Measurements from ENCODE around the gene ZBTB49. TPM values are rescaled to one million over a fixed set of nuclear protein-coding genes. Genes with fewer than 3 reads are reported as not detected.
"Not testable (repeated sequence)": the region's sequence is repeated elsewhere in the genome, so short reads cannot be mapped to it uniquely, and the experiment has no call there.

Gene ZBTB49
- total RNA-seq, 5 donors from 2014 or later (not counting 1 experiment from before 2014, with no cell fraction given), result 7.9 to 17.1 (median 11.4) TPM

- ATAC-seq (replicated peaks in 1 of 4) (no peak), DNase-seq (no peak)
- H3K9me3 Mint-ChIP-seq, result no peaks in the 10 kb centered on the region
- Histone ChIP-seq H3K27ac (ENCODE audit: low read length) (no peak overlapping the region), H3K9me3 (no peaks in the 10 kb centered on the region), H3K4me3 (ENCODE audit: control insufficient read depth in 1 of 2, extremely low read depth in 1 of 2, low read length in 1 of 2) (no peak overlapping the region), H3K36me3 (ENCODE audit: control insufficient read depth in 2 of 2, extremely low read depth in 1 of 2, insufficient read depth in 1 of 2, low read length in 1 of 2) (no peaks in the 10 kb centered on the region), H3K4me1 (ENCODE audit: control insufficient read depth in 1 of 2, extremely low read depth in 1 of 2, insufficient read depth in 2 of 2, low read length in 2 of 2) (peaks cover 0 to 4% of the 10 kb centered on the region in 2 experiments), H3K27me3 (replicated peaks in 1 of 2; ENCODE audit: control insufficient read depth in 2 of 2, extremely low read depth in 1 of 2, insufficient read depth in 2 of 2, low read length in 1 of 2) (no peaks in the 10 kb centered on the region)
- no peaks in the 10 kb centered on the region for H3K36me3 Mint-ChIP-seq
- H3K4me3 Mint-ChIP-seq, result no peak overlapping the region
- 96% methylated on average over 7 of the region's 9 CpGs for WGBS (ENCODE audit: insufficient coverage)
- ChIA-PET CTCF (no interaction called here), POLR2A (interaction anchor here in 1 of 2 donors (0.6 kb wide), 1 partner anchor 11 kb away, joined by 8 read pairs; no protein-coding TSS in a partner anchor)
- H3K4me1 Mint-ChIP-seq, result peaks cover 1 to 17% (median 8%) of the 10 kb centered on the region in 3 donors
- H3K27ac Mint-ChIP-seq, result no peak overlapping the region
- H3K27me3 Mint-ChIP-seq, result no peaks in the 10 kb centered on the region
These were observed 52.0 kb downstream of the ZBTB49 start for GRCh38 chr4:4341861-4342650.

GRCh38 chr4:4343038-4343437, 53.0 kb downstream of the ZBTB49 start:
- Histone ChIP-seq H3K4me1 (ENCODE audit: control insufficient read depth in 1 of 2, extremely low read depth in 1 of 2, insufficient read depth in 2 of 2, low read length in 2 of 2) (peaks cover 2 to 11% of the 10 kb centered on the region in 2 experiments), H3K36me3 (ENCODE audit: control insufficient read depth in 2 of 2, extremely low read depth in 1 of 2, insufficient read depth in 1 of 2, low read length in 1 of 2) (no peaks in the 10 kb centered on the region), H3K9me3 (no peaks in the 10 kb centered on the region), H3K27ac (ENCODE audit: low read length) (no peak overlapping the region), H3K4me3 (ENCODE audit: control insufficient read depth in 1 of 2, extremely low read depth in 1 of 2, low read length in 1 of 2) (no peak overlapping the region), H3K27me3 (replicated peaks in 1 of 2; ENCODE audit: control insufficient read depth in 2 of 2, extremely low read depth in 1 of 2, insufficient read depth in 2 of 2, low read length in 1 of 2) (no peaks in the 10 kb centered on the region)
- CTCF ChIA-PET, result no interaction called here
- no peaks in the 10 kb centered on the region for H3K27me3 Mint-ChIP-seq
- no peaks in the 10 kb centered on the region for H3K9me3 Mint-ChIP-seq
- WGBS (ENCODE audit: insufficient coverage), result 71% methylated on average over 2 of the region's 5 CpGs
- peaks cover 11 to 25% (median 18%) of the 10 kb centered on the region in 3 donors for H3K4me1 Mint-ChIP-seq
- H3K4me3 Mint-ChIP-seq, result no peak overlapping the region
- no peak for ATAC-seq (replicated peaks in 1 of 4)
- no peaks in the 10 kb centered on the region for H3K36me3 Mint-ChIP-seq
- DNase-seq, result no peak
- POLR2A ChIA-PET, result no interaction called here
- H3K27ac Mint-ChIP-seq, result no peak overlapping the region

GRCh38 chr4:4344915-4345527, 55.0 kb downstream of the ZBTB49 start:
- Mint-ChIP-seq H3K9me3 (peaks cover 0 to 4% (median 0%) of the 10 kb centered on the region in 3 donors), H3K4me1 (peaks cover 25 to 39% (median 32%) of the 10 kb centered on the region in 3 donors), H3K27me3 (no peaks in the 10 kb centered on the region), H3K4me3 (peak overlapping the region in 1 of 3 donors; percentile 23), H3K27ac (no peak overlapping the region), H3K36me3 (no peaks in the 10 kb centered on the region)
- ATAC-seq (replicated peaks in 1 of 4) (no peak), DNase-seq (no peak)
- CTCF ChIA-PET, result no interaction called here
- no peak overlapping the region for H3K4me3 ChIP-seq (ENCODE audit: control insufficient read depth in 1 of 2, extremely low read depth in 1 of 2, low read length in 1 of 2)
- WGBS (ENCODE audit: insufficient coverage), result 85% methylated on average over 12 of the region's 14 CpGs
- H3K27ac ChIP-seq (ENCODE audit: low read length), result no peak overlapping the region
- no peaks in the 10 kb centered on the region for H3K9me3 ChIP-seq
- peaks cover 2 to 23% of the 10 kb centered on the region in 2 experiments for H3K4me1 ChIP-seq (ENCODE audit: control insufficient read depth in 1 of 2, extremely low read depth in 1 of 2, insufficient read depth in 2 of 2, low read length in 2 of 2)
- POLR2A ChIA-PET, result no interaction called here
- H3K36me3 ChIP-seq (ENCODE audit: control insufficient read depth in 2 of 2, extremely low read depth in 1 of 2, insufficient read depth in 1 of 2, low read length in 1 of 2), result no peaks in the 10 kb centered on the region
- no peaks in the 10 kb centered on the region for H3K27me3 ChIP-seq (replicated peaks in 1 of 2; ENCODE audit: control insufficient read depth in 2 of 2, extremely low read depth in 1 of 2, insufficient read depth in 2 of 2, low read length in 1 of 2)

- ChIA-PET CTCF (no interaction called here), POLR2A (interaction anchor here in 1 of 2 donors (0.6 kb wide), 1 partner anchor 97 kb away, joined by 3 read pairs; no protein-coding TSS in a partner anchor)
- WGBS (ENCODE audit: insufficient coverage), result no CpG with 5 or more reads among the region's 1 CpG
- Histone ChIP-seq H3K4me1 (ENCODE audit: control insufficient read depth in 1 of 2, extremely low read depth in 1 of 2, insufficient read depth in 2 of 2, low read length in 2 of 2) (peaks cover 2 to 23% of the 10 kb centered on the region in 2 experiments), H3K4me3 (ENCODE audit: control insufficient read depth in 1 of 2, extremely low read depth in 1 of 2, low read length in 1 of 2) (no peak overlapping the region), H3K36me3 (ENCODE audit: control insufficient read depth in 2 of 2, extremely low read depth in 1 of 2, insufficient read depth in 1 of 2, low read length in 1 of 2) (no peaks in the 10 kb centered on the region), H3K27me3 (replicated peaks in 1 of 2; ENCODE audit: control insufficient read depth in 2 of 2, extremely low read depth in 1 of 2, insufficient read depth in 2 of 2, low read length in 1 of 2) (no peaks in the 10 kb centered on the region), H3K9me3 (no peaks in the 10 kb centered on the region), H3K27ac (ENCODE audit: low read length) (no peak overlapping the region)
- peak overlapping the region in 1 of 3 donors; percentile 70 for H3K4me3 Mint-ChIP-seq
- DNase-seq (no peak), ATAC-seq (replicated peaks in 1 of 4) (no peak)
- peaks cover 0 to 4% (median 0%) of the 10 kb centered on the region in 3 donors for H3K9me3 Mint-ChIP-seq
- peaks cover 25 to 38% (median 32%) of the 10 kb centered on the region in 3 donors for H3K4me1 Mint-ChIP-seq
- H3K27ac Mint-ChIP-seq, result peak overlapping the region; percentile 16 to 89
- H3K36me3 Mint-ChIP-seq, result no peaks in the 10 kb centered on the region
- no peaks in the 10 kb centered on the region for H3K27me3 Mint-ChIP-seq
These were observed 57.5 kb downstream of the ZBTB49 start for GRCh38 chr4:4347585-4347984.

- POLR2A ChIA-PET, result interaction anchor here in 1 of 2 donors (0.7 kb wide), 1 partner anchor 62 kb away, joined by 3 read pairs; no protein-coding TSS in a partner anchor
- Mint-ChIP-seq H3K4me3 (peak overlapping the region; percentile 34 to 70 (median 53)), H3K27ac (peak overlapping the region; percentile 87 to 89), H3K4me1 (peaks cover 25 to 33% (median 32%) of the 10 kb centered on the region in 3 donors)
- peaks cover 2 to 23% of the 10 kb centered on the region in 2 experiments for H3K4me1 ChIP-seq (ENCODE audit: control insufficient read depth in 1 of 2, extremely low read depth in 1 of 2, insufficient read depth in 2 of 2, low read length in 2 of 2)
- DNase-seq (peak in 34 of 35 experiments; percentile 8 to 85 (median 46)), ATAC-seq (replicated peaks in 1 of 4) (peak; percentile 88 to 95 (median 94))
- H3K27me3 ChIP-seq (replicated peaks in 1 of 2; ENCODE audit: control insufficient read depth in 2 of 2, extremely low read depth in 1 of 2, insufficient read depth in 2 of 2, low read length in 1 of 2); H3K4me3 ChIP-seq (ENCODE audit: control insufficient read depth in 1 of 2, extremely low read depth in 1 of 2, low read length in 1 of 2); H3K9me3 ChIP-seq; H3K36me3 ChIP-seq (ENCODE audit: control insufficient read depth in 2 of 2, extremely low read depth in 1 of 2, insufficient read depth in 1 of 2, low read length in 1 of 2); H3K9me3 Mint-ChIP-seq; H3K36me3 Mint-ChIP-seq; H3K27ac ChIP-seq (ENCODE audit: low read length); H3K27me3 Mint-ChIP-seq: not testable (repeated sequence)
- CTCF ChIA-PET, result interaction anchor here in 1 of 2 donors (0.7 kb wide), 1 partner anchor 224 kb away, joined by 3 read pairs; no protein-coding TSS in a partner anchor
- WGBS (ENCODE audit: insufficient coverage), result 0% methylated on average over 4 of the region's 9 CpGs
These were observed 58.5 kb downstream of the ZBTB49 start for GRCh38 chr4:4348585-4348984.

- Mint-ChIP-seq H3K27ac (no peak overlapping the region), H3K9me3 (peaks cover 0 to 4% (median 0%) of the 10 kb centered on the region in 3 donors), H3K4me1 (peaks cover 25 to 30% (median 29%) of the 10 kb centered on the region in 3 donors), H3K4me3 (no peak overlapping the region), H3K27me3 (no peaks in the 10 kb centered on the region), H3K36me3 (no peaks in the 10 kb centered on the region)
- ChIA-PET POLR2A (no interaction called here), CTCF (no interaction called here)
- Histone ChIP-seq H3K36me3 (ENCODE audit: control insufficient read depth in 2 of 2, extremely low read depth in 1 of 2, insufficient read depth in 1 of 2, low read length in 1 of 2) (no peaks in the 10 kb centered on the region), H3K27ac (ENCODE audit: low read length) (no peak overlapping the region), H3K9me3 (no peaks in the 10 kb centered on the region), H3K4me3 (ENCODE audit: control insufficient read depth in 1 of 2, extremely low read depth in 1 of 2, low read length in 1 of 2) (no peak overlapping the region), H3K27me3 (replicated peaks in 1 of 2; ENCODE audit: control insufficient read depth in 2 of 2, extremely low read depth in 1 of 2, insufficient read depth in 2 of 2, low read length in 1 of 2) (no peaks in the 10 kb centered on the region), H3K4me1 (ENCODE audit: control insufficient read depth in 1 of 2, extremely low read depth in 1 of 2, insufficient read depth in 2 of 2, low read length in 2 of 2) (peaks cover 2 to 23% of the 10 kb centered on the region in 2 experiments)
- DNase-seq (no peak), ATAC-seq (replicated peaks in 1 of 4) (no peak)
- whole genome bisulfite sequencing (ENCODE audit: insufficient coverage), result no CpG with 5 or more reads among the region's 3 CpGs
These were observed 59.8 kb downstream of the ZBTB49 start for GRCh38 chr4:4349867-4350266.

All from T-cell (primary cell).